ENCODE data around the gene AP1M2.

AP1M2 gene

GRCh38 chr19:10565567-10566407, 21.3 kb downstream of the AP1M2 start, which contains the start of gene KRI1 (continued):
- TF ChIP-seq ZBTB49 (tag by site-specific recombination; IDR thresholded peaks at IDR 0.05; ENCODE audit: low read depth), result no peak
- TF ChIP-seq ELK4 (IDR thresholded peaks at IDR 0.05; ENCODE audit: borderline replicate concordance, low read depth, low read length), result no peak
- peak; percentile 65; the same call in 1 of the 2 replicates for TF ChIP-seq YY1 (tag by site-specific recombination; IDR thresholded peaks at IDR 0.05)
- no peak for TF ChIP-seq ZNF132 (tag by site-specific recombination; IDR thresholded peaks at IDR 0.05; ENCODE audit: borderline replicate concordance)
- TF ChIP-seq ZNF600 (tag by site-specific recombination; IDR thresholded peaks at IDR 0.05), result peak; percentile 68
- TF ChIP-seq ZXDB (tag by site-specific recombination; IDR thresholded peaks at IDR 0.05), result 0 out of 2 replicates have a peak, but pooled peaks have one; percentile 28
- peak; percentile 99 for TF ChIP-seq KLF1 (tag by site-specific recombination; IDR thresholded peaks at IDR 0.05)
- no peak for TF ChIP-seq ZNF707 (tag by site-specific recombination; IDR thresholded peaks at IDR 0.05)
- TF ChIP-seq ZNF645 (tag by site-specific recombination; IDR thresholded peaks at IDR 0.05), result peak; percentile 78; the same call in 1 of the 2 replicates

GRCh38 chr19:10565028-10565566, 22.0 kb downstream of the AP1M2 start:
- Histone ChIP-seq H3K4me1 (ENCODE audit: control insufficient read depth, insufficient read depth, low read length) (peaks cover 13% of the 10 kb centered on the region), H3K27ac (ENCODE audit: extremely low read depth, low read depth, low read length) (peak overlapping the region; percentile 75; the same call in 1 of the 2 replicates), H3K9me3 (ENCODE audit: control insufficient read depth, insufficient read depth, low read depth, low read length) (no peaks in the 10 kb centered on the region), H3K4me3 (ENCODE audit: low read depth, low read length) (peak overlapping the region; percentile 92), H3K36me3 (ENCODE audit: control insufficient read depth in 2 of 2, insufficient read depth in 1 of 2, low read length in 2 of 2) (peaks cover 15 to 31% of the 10 kb centered on the region in 2 experiments; a peak in 2 of 3 replicates)
- POLR2A ChIA-PET, result interaction anchor here (0.9 to 1.4 kb wide), 2 partner anchors 10 to 82 kb away, joined by 3 read pairs; no protein-coding TSS in a partner anchor
- CTCF ChIA-PET, result interaction anchor here (0.6 to 1.4 kb wide), 3 partner anchors 18 to 134 kb away, joined by 3 to 4 read pairs (median 3); no protein-coding TSS in a partner anchor
- TF ChIP-seq ZNF292 (tag by site-specific recombination; IDR thresholded peaks at IDR 0.05; ENCODE audit: borderline replicate concordance, low read depth) (0 out of 2 replicates have a peak, but pooled peaks have one; percentile 4), ZNF341 (tag by site-specific recombination; IDR thresholded peaks at IDR 0.05; ENCODE audit: low read depth) (peak; percentile 32), HOXD13 (CRISPR knock-in tag; IDR thresholded peaks at IDR 0.05; ENCODE audit: borderline replicate concordance) (no peak), ZBTB48 (tag by site-specific recombination; IDR thresholded peaks at IDR 0.05) (peak; percentile 25; the same call in 1 of the 2 replicates), CTCF (tag by site-specific recombination; IDR thresholded peaks at IDR 0.05) (peak; percentile 87), ZBTB21 (tag by site-specific recombination; IDR thresholded peaks at IDR 0.05) (0 out of 2 replicates have a peak, but pooled peaks have one; percentile 37), ZBTB8A (tag by site-specific recombination; IDR thresholded peaks at IDR 0.05) (peak; percentile 77), SCRT1 (tag by site-specific recombination; IDR thresholded peaks at IDR 0.05; ENCODE audit: borderline replicate concordance) (peak; percentile 99), ZNF513 (tag by site-specific recombination; IDR thresholded peaks at IDR 0.05) (no peak), ZIC2 (tag by site-specific recombination; IDR thresholded peaks at IDR 0.05) (peak; percentile 75), ZSCAN4 (tag by site-specific recombination; IDR thresholded peaks at IDR 0.05) (0 out of 2 replicates have a peak, but pooled peaks have one; percentile 9), ZBTB20 (tag by site-specific recombination; IDR thresholded peaks at IDR 0.05) (peak; percentile 24; the same call in 1 of the 2 replicates), ZNF561 (tag by site-specific recombination; IDR thresholded peaks at IDR 0.05; ENCODE audit: borderline replicate concordance) (no peak), IKZF3 (tag by site-specific recombination; IDR thresholded peaks at IDR 0.05) (no peak), ZNF202 (tag by site-specific recombination; IDR thresholded peaks at IDR 0.05; ENCODE audit: borderline replicate concordance) (peak; percentile 84; the same call in 1 of the 2 replicates)
